SK-N-SH (cell line): ENCODE measurements around the gene PRXL2B. TPM values are rescaled to one million over a fixed set of nuclear protein-coding genes. Genes with fewer than 3 reads are reported as not detected.
A peak's percentile ranks its signal among the peaks of the same experiment; 100 is the strongest.

Experiments used
- CTCF ChIA-PET: fragments of 300-600, 350-600 bp; formaldehyde crosslinking; extraction: SDS; loops from one replicate; lab custom pipeline; 2021; lab: Yijun Ruan, JAX
- POLR2A ChIA-PET: fragments of 350-600 bp; sonication (Branson Sonifier 250); formaldehyde crosslinking; extraction: SDS; loops from one replicate; lab custom pipeline; 2020; ENCODE audit warnings: antibody characterized with exemption, inconsistent platforms; lab: Yijun Ruan, JAX
- DNase-seq: peaks from one replicate; pipeline ENCODE4 v3.0.0; 2012
- H2AFZ ChIP-seq: fragments of 200-600 bp; sonication (generic); 2 replicates; pipeline ENCODE4 v1.8.1; 2016; ENCODE audit warnings: antibody characterized with exemption, mild to moderate bottlenecking, low read depth
- H3F3A ChIP-seq: fragments of 200-600 bp; sonication (generic); replicated peaks from 2 replicates; pipeline ENCODE3; 2016; ENCODE audit warnings: antibody characterized with exemption, mild to moderate bottlenecking; ENCODE audit not compliant: insufficient read depth
- H3K27ac ChIP-seq, 2 experiments: fragments of 200-500 bp in 1 of 2; fragments of 200-600 bp in 1 of 2; sonication (Bioruptor generic) in 1 of 2; sonication (generic), shearing (Covaris generic) in 1 of 2; 2 replicates each; pipeline versions ENCODE4 v1.5.1 to v1.6.1; 2014 to 2016; ENCODE audit warnings: low read depth in 2 of 2, inconsistent platforms in 1 of 2, low read length in 1 of 2, mild to moderate bottlenecking in 1 of 2, mixed read lengths in 1 of 2
- H3K27me3 ChIP-seq: fragments of 200-600 bp; sonication (generic), shearing (Covaris generic); 2 replicates; pipeline ENCODE4 v1.6.1; 2016; ENCODE audit warnings: mixed run types; ENCODE audit not compliant: insufficient read depth
- H3K36me3 ChIP-seq, 2 experiments: fragments of 200-500 bp in 1 of 2; fragments of 200-600 bp in 1 of 2; sonication (Bioruptor generic) in 1 of 2; sonication (generic) in 1 of 2; replicated peaks in 1 of 2; 2 replicates each; pipeline versions ENCODE3 to v1.5.1; 2014 to 2016; ENCODE audit warnings: low read length in 1 of 2, mild to moderate bottlenecking in 1 of 2; ENCODE audit not compliant: insufficient read depth in 2 of 2, control insufficient read depth in 1 of 2
- H3K4me1 ChIP-seq, 2 experiments: fragments of 200-500 bp in 1 of 2; fragments of 200-600 bp in 1 of 2; sonication (Bioruptor generic) in 1 of 2; sonication (generic), shearing (Covaris generic) in 1 of 2; 2 replicates each; pipeline versions ENCODE4 v1.5.1 to v1.6.1; 2014 to 2016; ENCODE audit warnings: low read depth in 1 of 2, low read length in 1 of 2, mixed run types in 1 of 2; ENCODE audit not compliant: insufficient read depth in 2 of 2, control insufficient read depth in 1 of 2
- H3K4me2 ChIP-seq: fragments of 200-600 bp; sonication (generic), shearing (Covaris generic); 2 replicates; pipeline ENCODE4 v1.6.1; 2017; ENCODE audit warnings: mixed run types
- H3K4me3 ChIP-seq, 2 experiments: fragments of 200-500 bp in 1 of 2; fragments of 200-600 bp in 1 of 2; sonication (Bioruptor generic) in 1 of 2; sonication (generic), shearing (Covaris generic) in 1 of 2; 2 replicates each; pipeline versions ENCODE4 v1.5.1 to v1.8.1; 2014 to 2016; ENCODE audit warnings: low read depth in 2 of 2, inconsistent platforms in 1 of 2, low read length in 1 of 2, mild to moderate bottlenecking in 1 of 2, mixed read lengths in 1 of 2, moderate library complexity in 1 of 2
- H3K79me2 ChIP-seq: fragments of 200-600 bp; sonication (generic); 2 replicates; pipeline ENCODE4 v1.8.1; 2017; ENCODE audit warnings: mild to moderate bottlenecking; ENCODE audit not compliant: insufficient read depth
- H3K9ac ChIP-seq: fragments of 200-600 bp; sonication (generic); 2 replicates; pipeline ENCODE4 v1.6.1; 2017; ENCODE audit warnings: mixed run types
- H3K9me2 ChIP-seq: fragments of 200-600 bp; sonication (generic); 2 replicates; pipeline ENCODE4 v1.6.1; 2017; ENCODE audit warnings: mixed run types
- H3K9me3 ChIP-seq: fragments of 200-600 bp; sonication (generic); 2 replicates; pipeline ENCODE4 v1.6.1; 2017; ENCODE audit warnings: mixed run types, mild to moderate bottlenecking, moderate library complexity
- H4K20me1 ChIP-seq: fragments of 200-600 bp; sonication (generic); 2 replicates; pipeline ENCODE4 v1.6.1; 2017; ENCODE audit warnings: mild to moderate bottlenecking, mixed run types; ENCODE audit not compliant: insufficient read depth
- CHD2 ChIP-seq: fragments of 150-350 bp; IDR thresholded peaks from 2 replicates; pipeline ENCODE4 v1.6.1; 2018; ENCODE audit warnings: low read length; ENCODE audit not compliant: partially characterized antibody
- EZH2phosphoT487 ChIP-seq: fragments of 200-600 bp; sonication (generic); IDR thresholded peaks from 2 replicates; pipeline ENCODE4 v1.6.1; 2017; ENCODE audit warnings: low read depth, mixed run types, mild to moderate bottlenecking, antibody characterized with exemption, moderate library complexity, borderline replicate concordance
- FOSL2 ChIP-seq: IDR thresholded peaks from 2 replicates; pipeline ENCODE4 v1.4.0; 2012; ENCODE audit warnings: low read depth, mild to moderate bottlenecking, moderate library complexity, borderline replicate concordance
- IRF3 ChIP-seq: fragments of 150-350 bp; IDR thresholded peaks from 2 replicates; pipeline ENCODE4 v1.6.1; 2016; ENCODE audit warnings: mild to moderate bottlenecking, low read depth, low read length
- MXI1 ChIP-seq: IDR thresholded peaks from 2 replicates; pipeline ENCODE4 v1.6.1; 2012; ENCODE audit warnings: mild to moderate bottlenecking, low read depth, low read length, improper control_type of control experiment
- PBX3 ChIP-seq: IDR thresholded peaks from 2 replicates; pipeline ENCODE4; 2012
- RAD21 ChIP-seq: IDR thresholded peaks from 2 replicates; pipeline ENCODE4 v1.6.1; 2012; ENCODE audit warnings: mild to moderate bottlenecking, low read length
- RCOR1 ChIP-seq: fragments of 150-350 bp; IDR thresholded peaks from 2 replicates; pipeline ENCODE4 v1.6.1; 2017; ENCODE audit warnings: antibody characterized with exemption, low read length
- REST ChIP-seq: IDR thresholded peaks from 2 replicates; pipeline ENCODE4 v1.6.1; 2012; ENCODE audit warnings: mild to moderate bottlenecking, low read depth, low read length, moderate library complexity
- RXRA ChIP-seq: IDR thresholded peaks from 2 replicates; pipeline ENCODE4 v1.4.0; 2012; ENCODE audit warnings: low read depth, mild to moderate bottlenecking, borderline replicate concordance
- TAF1 ChIP-seq: IDR thresholded peaks from 2 replicates; pipeline ENCODE4 v1.6.1; 2012; ENCODE audit warnings: low read depth, mild to moderate bottlenecking, low read length, moderate library complexity, borderline replicate concordance
- USF2 ChIP-seq: fragments of 150-350 bp; IDR thresholded peaks from 2 replicates; pipeline ENCODE4 v1.6.1; 2017; ENCODE audit warnings: antibody characterized with exemption, low read length, low read depth, borderline replicate concordance
- WGBS: methylation state at CpG from one replicate; pipeline ENCODE4 v1.1.6; 2017; ENCODE audit warnings: low lambda C conversion rate; 5-methylcytosine and 5-hydroxymethylcytosine counted together
- polyA plus RNA-seq, 3 experiments: library from polyadenylated mRNA; depleted of rRNA; stranded (reverse); fragments of >200 nt; gene quantifications; 2 replicates each; pipeline ENCODE4 v1.2.3, GENCODE V29; 2012

Gene PRXL2B
- polyA plus RNA-seq, 1 of the 3 experiments (the other 2 are of a cell fraction) = 33.7 TPM

- no peak for TF ChIP-seq RXRA
- TF ChIP-seq PBX3 = no peak
- TF ChIP-seq REST = no peak
- TF ChIP-seq RCOR1 = 0 out of 2 replicates have a peak, but pooled peaks have one; percentile 21
- no peak for TF ChIP-seq MXI1
Measured at GRCh38 chr1:2546515-2547209, 39.9 kb upstream of the PRXL2B start (continued).

GRCh38 chr1:2547210-2548067, 39.1 kb upstream of the PRXL2B start:
- no peak overlapping the region for H3K9ac ChIP-seq
- H3K4me2 ChIP-seq = peak overlapping the region; percentile 88
- H3F3A ChIP-seq = no peaks in the 10 kb centered on the region
- DNase-seq = no peak
- ChIA-PET POLR2A (interaction anchor here (1.2 to 1.4 kb wide), 3 partner anchors 22 to 87 kb away, joined by 3 to 8 read pairs (median 4); no protein-coding TSS in a partner anchor), CTCF (interaction anchor here (0.6 to 5.1 kb wide), 39 partner anchors 9 to 353 kb away, joined by 3 to 53 read pairs (median 6); partner anchors contain the start of genes FAAP20, HES5, PANK4 and PEX10)
- H3K27me3 ChIP-seq = no peaks in the 10 kb centered on the region
- H3K79me2 ChIP-seq = no peaks in the 10 kb centered on the region
- H3K27ac ChIP-seq = peak overlapping the region in 1 of 2 experiments; percentile 82; a peak in 1 of 4 replicates
- H4K20me1 ChIP-seq = no peaks in the 10 kb centered on the region
- no peaks in the 10 kb centered on the region for H3K9me3 ChIP-seq
- WGBS = 10% methylated on average over 6 of the region's 27 CpGs
- no peaks in the 10 kb centered on the region for H3K36me3 ChIP-seq
- peaks cover 0 to 49% of the 10 kb centered on the region in 2 experiments; a peak in 1 of 4 replicates for H3K4me1 ChIP-seq
- H3K9me2 ChIP-seq = no peaks in the 10 kb centered on the region
- H2AFZ ChIP-seq = peak overlapping the region; percentile 41; the same call in 1 of the 2 replicates
- H3K4me3 ChIP-seq = peak overlapping the region; percentile 59
- TF ChIP-seq IRF3 = no peak
- TF ChIP-seq USF2 = no peak
- no peak for TF ChIP-seq EZH2phosphoT487
- TF ChIP-seq TAF1 = no peak
- TF ChIP-seq FOSL2 = no peak
- TF ChIP-seq CHD2 = no peak
- TF ChIP-seq RAD21 = no peak
- no peak for TF ChIP-seq REST
